GM12891 (cell line): ENCODE measurements around the gene RNF169.

ENCODE experiments used
- POLR2A ChIP-seq: IDR thresholded peaks from 2 replicates; pipeline ENCODE4 v1.6.1; 2011; ENCODE audit warnings: low read depth, low read length, control low read depth
- POLR2AphosphoS5 ChIP-seq: IDR thresholded peaks from 2 replicates; pipeline ENCODE4 v1.6.1; 2011; ENCODE audit warnings: low read depth, low read length, control low read depth
- TAF1 ChIP-seq: IDR thresholded peaks from 2 replicates; pipeline ENCODE4 v1.6.1; 2011; ENCODE audit warnings: low read depth, low read length, control low read depth

DNA sequence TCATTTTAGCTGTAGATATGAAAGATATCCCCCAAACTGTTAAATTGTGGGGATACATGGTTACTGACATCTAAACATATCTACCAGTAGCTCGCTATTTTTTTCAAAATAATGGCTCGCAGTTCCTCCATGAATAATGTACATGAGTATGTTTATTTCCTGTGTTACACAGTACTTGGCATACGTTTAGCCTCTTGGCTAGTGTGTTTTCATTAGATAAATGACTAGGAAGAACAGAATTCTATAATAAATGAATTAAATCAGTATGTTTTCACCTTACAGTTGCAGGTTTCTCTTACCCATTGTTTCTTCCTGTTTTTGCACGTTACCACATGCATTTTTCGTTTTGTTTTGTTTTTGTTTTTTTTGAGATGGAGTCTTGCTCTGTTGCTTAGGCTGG, 21.8 kb downstream of the RNF169 start:
- no peak for TF ChIP-seq POLR2A
- no peak for TF ChIP-seq POLR2AphosphoS5
- no peak for TF ChIP-seq TAF1
